CD14-positive monocyte (primary cell): Measurements from ENCODE around the gene PSMD11. TPM values are rescaled to one million over a fixed set of nuclear protein-coding genes. Genes with fewer than 3 reads are reported as not detected.

Experiments
- DNase-seq, 3 donors: peaks; one replicate each; pipeline ENCODE4 v3.0.0-alpha.2; 2011 to 2022
- H2AFZ ChIP-seq: 2 replicates; pipeline ENCODE4 v1.6.0; 2012; ENCODE audit warnings: mild to moderate bottlenecking, low read depth, low read length, inconsistent platforms; ENCODE audit not compliant: insufficient read depth, poor library complexity, severe bottlenecking
- H3K27ac ChIP-seq, 2 donors: 1 replicate in 1 of 2; 2 replicates in 1 of 2; pipeline ENCODE4 v1.5.1; 2012 to 2013; ENCODE audit warnings: low read length in 2 of 2, control low read depth in 1 of 2, inconsistent platforms in 1 of 2, low read depth in 1 of 2, mild to moderate bottlenecking in 1 of 2
- H3K27me3 ChIP-seq, 2 donors: one replicate each; pipeline versions ENCODE4 v1.6.0 to v1.6.1; 2011 to 2013; ENCODE audit warnings: low read length in 2 of 2; ENCODE audit not compliant: control insufficient read depth in 2 of 2, insufficient read depth in 2 of 2
- H3K36me3 ChIP-seq, 2 donors: replicated peaks in 1 of 2; 1 replicate in 1 of 2; 2 replicates in 1 of 2; pipeline versions ENCODE4 v1.5.1 to v1.6.1; 2012 to 2013; ENCODE audit warnings: low read length in 2 of 2, control low read depth in 1 of 2, inconsistent platforms in 1 of 2, mild to moderate bottlenecking in 1 of 2; ENCODE audit not compliant: insufficient read depth in 2 of 2, control insufficient read depth in 1 of 2
- H3K4me1 ChIP-seq, 2 donors: 1 replicate in 1 of 2; 2 replicates in 1 of 2; pipeline versions ENCODE4 v1.5.1 to v1.6.1; 2012 to 2013; ENCODE audit warnings: low read length in 2 of 2, control low read depth in 1 of 2, inconsistent platforms in 1 of 2, mild to moderate bottlenecking in 1 of 2, moderate library complexity in 1 of 2; ENCODE audit not compliant: insufficient read depth in 2 of 2, control insufficient read depth in 1 of 2
- H3K4me2 ChIP-seq: replicated peaks from 2 replicates; pipeline ENCODE3; 2012; ENCODE audit warnings: low read length, moderate library complexity, mild to moderate bottlenecking; ENCODE audit not compliant: poor library complexity, severe bottlenecking; ENCODE audit errors: extremely low read depth
- H3K4me3 ChIP-seq, 3 experiments: fragments of 200-600 bp in 1 of 3; sonication (generic) in 1 of 3; replicated peaks in 1 of 3; 1 replicate in 2 of 3; 2 replicates in 1 of 3; pipeline ENCODE4 v1.5.1; 2011 to 2013; ENCODE audit warnings: low read length in 3 of 3, mild to moderate bottlenecking in 3 of 3, control low read depth in 2 of 3, low read depth in 2 of 3, inconsistent platforms in 1 of 3, moderate library complexity in 1 of 3
- H3K79me2 ChIP-seq: 2 replicates; pipeline ENCODE4 v1.6.0; 2012; ENCODE audit warnings: mild to moderate bottlenecking, control low read depth, inconsistent platforms, low read length, moderate library complexity; ENCODE audit not compliant: insufficient read depth
- H3K9ac ChIP-seq: 2 replicates; pipeline ENCODE4 v1.6.0; 2017; ENCODE audit warnings: low read length, mild to moderate bottlenecking; ENCODE audit not compliant: insufficient read depth, poor library complexity, severe bottlenecking
- H3K9me3 ChIP-seq, 2 donors: replicated peaks in 1 of 2; 1 replicate in 1 of 2; 2 replicates in 1 of 2; pipeline versions ENCODE4 v1.5.1 to v1.6.1; 2012 to 2013; ENCODE audit warnings: low read length in 2 of 2, control low read depth in 1 of 2; ENCODE audit not compliant: control insufficient read depth in 1 of 2, insufficient read depth in 1 of 2
- H4K20me1 ChIP-seq: 2 replicates; pipeline ENCODE4 v1.6.0; 2012; ENCODE audit warnings: mild to moderate bottlenecking, low read length, control low read depth, moderate library complexity; ENCODE audit not compliant: insufficient read depth
- H3K27ac Mint-ChIP-seq, 7 donors: one replicate each; pipeline ENCODE4 v1.8.0; 2020; ENCODE audit warnings: mild to moderate bottlenecking in 7 of 7, mixed read lengths in 7 of 7, moderate library complexity in 6 of 7, inconsistent platforms in 2 of 7
- H3K27me3 Mint-ChIP-seq, 3 donors: one replicate each; pipeline ENCODE4 v1.8.0; 2021 to 2022; ENCODE audit warnings: low read depth in 3 of 3, mild to moderate bottlenecking in 3 of 3, mixed read lengths in 3 of 3, moderate library complexity in 3 of 3, inconsistent platforms in 1 of 3
- H3K36me3 Mint-ChIP-seq, 2 donors: one replicate each; pipeline ENCODE4 v1.8.0; 2020; ENCODE audit warnings: mixed read lengths in 2 of 2, inconsistent platforms in 1 of 2, mild to moderate bottlenecking in 1 of 2
- H3K4me1 Mint-ChIP-seq: one replicate; pipeline ENCODE4 v1.8.0; 2020; ENCODE audit warnings: mild to moderate bottlenecking, mixed read lengths
- H3K4me3 Mint-ChIP-seq, 2 donors: one replicate each; pipeline ENCODE4 v1.8.0; 2020; ENCODE audit warnings: mild to moderate bottlenecking in 2 of 2, mixed read lengths in 2 of 2, moderate library complexity in 1 of 2
- H3K9me3 Mint-ChIP-seq, 7 donors: one replicate each; pipeline ENCODE4 v1.8.0; 2020 to 2022; ENCODE audit warnings: mixed read lengths in 7 of 7, mild to moderate bottlenecking in 6 of 7, moderate library complexity in 6 of 7, inconsistent platforms in 2 of 7
- CTCF ChIP-seq: fragments of 200-600 bp; IDR thresholded peaks from one replicate; pipeline ENCODE4 v1.8.0; 2022; ENCODE audit warnings: antibody characterized with exemption, mild to moderate bottlenecking
- WGBS: methylation state at CpG from one replicate; pipeline ENCODE4 v1.1.5; 2013; ENCODE audit warnings: missing lambda C conversion rate; ENCODE audit not compliant: insufficient coverage; 5-methylcytosine and 5-hydroxymethylcytosine counted together
- intact Hi-C, 2 donors: fragments of 100-400 bp; cut with micrococcal nuclease; formaldehyde crosslinking; loops; one replicate each; pipeline versions ENCODE4 v1.15.0 to v1.15.1; 2023
- polyA plus RNA-seq, 3 donors: library from polyadenylated mRNA; depleted of rRNA in 1 of 3; unstranded in 2 of 3; stranded (reverse) in 1 of 3; fragments of 300-500 nt in 2 of 3; fragments of >200 nt in 1 of 3; fragmentation: Illumina TruSeq in 2 of 3; gene quantifications; 1 replicate in 2 of 3; 2 replicates in 1 of 3; pipeline ENCODE4 v1.2.3, GENCODE V29; 2012 to 2021

The PSMD11 gene
- polyA plus RNA-seq, 3 donors: 29.9 to 112 (median 91.8) TPM

GRCh38 chr17:32461853-32462617 lies 17.7 kb downstream of the PSMD11 start:
- intact Hi-C loops: loop anchor here in 1 of 2 donors (2.0 kb wide), 1 partner anchor 295 kb away; no protein-coding TSS in a partner anchor
- H3K27ac Mint-ChIP-seq: peak overlapping the region in 1 of 7 donors; percentile 10
- Histone ChIP-seq H3K4me1 (no peaks in the 10 kb centered on the region), H3K36me3 (peaks cover 72 to 87% of the 10 kb centered on the region in 2 donors), H3K79me2 (peaks cover 11% of the 10 kb centered on the region), H2AFZ (no peak overlapping the region), H3K27me3 (no peaks in the 10 kb centered on the region), H4K20me1 (peaks cover 46% of the 10 kb centered on the region), H3K9ac (no peak overlapping the region), H3K27ac (no peak overlapping the region), H3K9me3 (no peaks in the 10 kb centered on the region), H3K4me2 (no peak overlapping the region), H3K4me3 (no peak overlapping the region)
- H3K4me1 Mint-ChIP-seq: no peaks in the 10 kb centered on the region
- DNase-seq: peak; percentile 34 to 63 (median 51)
- peak; percentile 82 for TF ChIP-seq CTCF
- H3K36me3 Mint-ChIP-seq: peaks cover 68 to 87% of the 10 kb centered on the region in 2 donors
- no CpG with 5 or more reads among the region's 1 CpG for WGBS
- no peaks in the 10 kb centered on the region for H3K27me3 Mint-ChIP-seq
- no peak overlapping the region for H3K4me3 Mint-ChIP-seq
- H3K9me3 Mint-ChIP-seq: peaks cover 0 to 2% (median 0%) of the 10 kb centered on the region in 7 donors

- H3K4me3 Mint-ChIP-seq: no peak overlapping the region
- Histone ChIP-seq H3K4me3 (no peak overlapping the region), H3K79me2 (peaks cover 11% of the 10 kb centered on the region)
Observed at GRCh38 chr17:32463304-32463703, 19.0 kb downstream of the PSMD11 start.

More at GRCh38 chr17:32463304-32463703, 19.0 kb downstream of the PSMD11 start:
- H3K36me3 Mint-ChIP-seq: peaks cover 67 to 87% of the 10 kb centered on the region in 2 donors
- no peaks in the 10 kb centered on the region for H3K27me3 Mint-ChIP-seq
- Histone ChIP-seq H3K9me3 (no peaks in the 10 kb centered on the region), H3K27ac (no peak overlapping the region), H3K36me3 (peaks cover 67 to 87% of the 10 kb centered on the region in 2 donors), H3K4me2 (no peak overlapping the region), H3K27me3 (no peaks in the 10 kb centered on the region), H2AFZ (no peak overlapping the region), H3K9ac (no peak overlapping the region), H4K20me1 (peaks cover 43% of the 10 kb centered on the region), H3K4me1 (no peaks in the 10 kb centered on the region)
- H3K9me3 Mint-ChIP-seq: peaks cover 0 to 2% (median 0%) of the 10 kb centered on the region in 7 donors
- H3K4me1 Mint-ChIP-seq: no peaks in the 10 kb centered on the region
- no CpG with 5 or more reads among the region's 3 CpGs for WGBS
- TF ChIP-seq CTCF: no peak
- intact Hi-C loops: no loop called here
- DNase-seq: no peak
- no peak overlapping the region for H3K27ac Mint-ChIP-seq
